WTC11 (cell line): ENCODE measurements around the gene SPOP. TPM values are rescaled to one million over a fixed set of nuclear protein-coding genes. Genes with fewer than 3 reads are reported as not detected.
"Not testable (repeated sequence)": the region's sequence is repeated elsewhere in the genome, so short reads cannot be mapped to it uniquely, and the experiment has no call there.

ENCODE experiments used
- ATAC-seq: fragments of 200-7000 bp; cut with Tn5 transposase; 2 replicates; pipeline ENCODE4 v1.10.0; 2021; ENCODE audit warnings: mild to moderate bottlenecking, moderate library complexity
- CTCF ChIA-PET: fragments of 300-600 bp; sonication (Branson Sonifier 250); formaldehyde crosslinking; loops from one replicate; lab custom pipeline; 2021; ENCODE audit warnings: antibody characterized with exemption; lab: Charles Lee
- POLR2A ChIA-PET: fragments of 350-600 bp; sonication (Branson Sonifier 250); formaldehyde crosslinking; loops from one replicate; lab custom pipeline; 2021; ENCODE audit warnings: antibody characterized with exemption; lab: Charles Lee
- DNase-seq: peaks from one replicate; pipeline ENCODE4 v3.0.0; 2021; ENCODE audit warnings: low spot score
- H3K27ac Mint-ChIP-seq: 2 replicates; pipeline ENCODE4 v1.8.0; 2021; ENCODE audit warnings: mixed read lengths
- H3K27me3 Mint-ChIP-seq: 2 replicates; pipeline ENCODE4 v1.8.0; 2021; ENCODE audit warnings: low read depth, mild to moderate bottlenecking, moderate library complexity, mixed read lengths
- H3K36me3 Mint-ChIP-seq: 2 replicates; pipeline ENCODE4 v1.8.0; 2021; ENCODE audit warnings: mixed read lengths
- H3K4me1 Mint-ChIP-seq: 2 replicates; pipeline ENCODE4 v1.8.0; 2022; ENCODE audit warnings: mixed read lengths
- H3K4me3 Mint-ChIP-seq: 2 replicates; pipeline ENCODE4 v1.8.0; 2021; ENCODE audit warnings: mild to moderate bottlenecking, moderate library complexity, mixed read lengths
- H3K9me3 Mint-ChIP-seq: 2 replicates; pipeline ENCODE4 v1.8.0; 2021; ENCODE audit warnings: mixed read lengths
- ATF1 ChIP-seq: sonication (generic); formaldehyde crosslinking; IDR thresholded peaks from 2 replicates; pipeline ENCODE4 v1.8.1; 2023; ENCODE audit warnings: mild to moderate bottlenecking, moderate library complexity, missing genetic modification reagents
- ATF6 ChIP-seq: sonication (generic); formaldehyde crosslinking; IDR thresholded peaks from 2 replicates; pipeline ENCODE4 v1.8.1; 2023; ENCODE audit warnings: mild to moderate bottlenecking, missing genetic modification reagents
- CBFB ChIP-seq: sonication (generic); formaldehyde crosslinking; IDR thresholded peaks from 2 replicates; pipeline ENCODE4 v1.8.1; 2022; ENCODE audit warnings: mild to moderate bottlenecking, low read depth, missing genetic modification reagents
- CREM ChIP-seq: sonication (generic); formaldehyde crosslinking; IDR thresholded peaks from 2 replicates; pipeline ENCODE4 v1.8.1; 2022; ENCODE audit warnings: mild to moderate bottlenecking, missing genetic modification reagents, moderate library complexity
- EMX1 ChIP-seq: fragments of 250-450 bp; sonication (Bioruptor Pico); IDR thresholded peaks from 2 replicates; pipeline ENCODE4 v1.8.0; 2021; ENCODE audit warnings: mild to moderate bottlenecking
- HMGA2 ChIP-seq: fragments of 250-450 bp; sonication (Bioruptor Pico); IDR thresholded peaks from 2 replicates; pipeline ENCODE4 v1.4.0; 2021; ENCODE audit warnings: mild to moderate bottlenecking, moderate library complexity
- MLX ChIP-seq: sonication (generic); formaldehyde crosslinking; IDR thresholded peaks from 2 replicates; pipeline ENCODE4 v1.8.1; 2023; ENCODE audit warnings: mild to moderate bottlenecking, missing genetic modification reagents, moderate library complexity
- MYBL2 ChIP-seq: sonication (generic); formaldehyde crosslinking; IDR thresholded peaks from 2 replicates; pipeline ENCODE4 v1.8.1; 2023; ENCODE audit warnings: mild to moderate bottlenecking, moderate library complexity, missing genetic modification reagents
- NFATC4 ChIP-seq: fragments of 250-450 bp; sonication (Bioruptor Pico); IDR thresholded peaks from 2 replicates; pipeline ENCODE4 v1.9.0; 2021; ENCODE audit warnings: mild to moderate bottlenecking
- NFE2L1 ChIP-seq: sonication (generic); formaldehyde crosslinking; IDR thresholded peaks from 2 replicates; pipeline ENCODE4 v1.8.1; 2023; ENCODE audit warnings: missing genetic modification reagents
- NFYB ChIP-seq: sonication (generic); formaldehyde crosslinking; conservative IDR thresholded peaks from 2 replicates; pipeline ENCODE4 v1.8.0; 2022; ENCODE audit warnings: low read depth, missing genetic modification reagents
- PRDM15 ChIP-seq: sonication (generic); formaldehyde crosslinking; IDR thresholded peaks from 2 replicates; pipeline ENCODE4 v1.8.0; 2022; ENCODE audit warnings: missing genetic modification reagents
- RORB ChIP-seq: fragments of 250-450 bp; sonication (Bioruptor Pico); IDR thresholded peaks from 2 replicates; pipeline ENCODE4 v1.9.0; 2021; ENCODE audit warnings: mild to moderate bottlenecking
- SMAD4 ChIP-seq: sonication (generic); formaldehyde crosslinking; IDR thresholded peaks from 2 replicates; pipeline ENCODE4 v1.8.0; 2022; ENCODE audit warnings: mild to moderate bottlenecking, missing genetic modification reagents
- SOX15 ChIP-seq: fragments of 250-450 bp; sonication (Bioruptor Pico); IDR thresholded peaks from 2 replicates; pipeline ENCODE4 v1.9.0; 2021; ENCODE audit warnings: mild to moderate bottlenecking
- TEAD1 ChIP-seq: sonication (generic); formaldehyde crosslinking; IDR thresholded peaks from 2 replicates; pipeline ENCODE4 v1.8.0; 2022; ENCODE audit warnings: mild to moderate bottlenecking, missing genetic modification reagents
- TP53 ChIP-seq: sonication (generic); formaldehyde crosslinking; IDR thresholded peaks from 2 replicates; pipeline ENCODE4 v1.8.1; 2023; ENCODE audit warnings: mild to moderate bottlenecking, missing genetic modification reagents
- ZNF138 ChIP-seq: sonication (generic); formaldehyde crosslinking; conservative IDR thresholded peaks from 2 replicates; pipeline ENCODE4 v1.8.1; 2022; ENCODE audit warnings: mild to moderate bottlenecking, moderate library complexity, missing genetic modification reagents
- ZNF281 ChIP-seq: sonication (generic); formaldehyde crosslinking; IDR thresholded peaks from 2 replicates; pipeline ENCODE4 v1.8.0; 2023; ENCODE audit warnings: mild to moderate bottlenecking, missing genetic modification reagents
- total RNA-seq: library from RNA; stranded (reverse); gene quantifications from 3 replicates; pipeline ENCODE4 v1.2.3, GENCODE V29; 2021

The SPOP gene
- total RNA-seq, 1 experiment from 2014 or later, result 19.2 TPM

- H3K4me1 Mint-ChIP-seq, result peaks cover 18% of the 10 kb centered on the region
- H3K36me3 Mint-ChIP-seq, result peaks cover 20% of the 10 kb centered on the region
- H3K27ac Mint-ChIP-seq, result no peak overlapping the region
- peaks cover 6% of the 10 kb centered on the region for H3K9me3 Mint-ChIP-seq
- no peak overlapping the region for H3K4me3 Mint-ChIP-seq
- ChIA-PET CTCF (no interaction called here), POLR2A (no interaction called here)
- DNase-seq (no peak), ATAC-seq (no peak)
- TF ChIP-seq CREM (CRISPR knock-in tag), result no peak
- TF ChIP-seq ZNF281 (CRISPR knock-in tag), result no peak
- TF ChIP-seq RORB (CRISPR knock-in tag), result no peak
- no peak for TF ChIP-seq TEAD1
- TF ChIP-seq NFATC4, result no peak
- no peak for TF ChIP-seq ZNF138 (CRISPR knock-in tag)
- TF ChIP-seq EMX1, result no peak
- no peak for TF ChIP-seq SOX15 (CRISPR knock-in tag)
- H3K27me3 Mint-ChIP-seq, result peaks cover 13% of the 10 kb centered on the region
Observed at GRCh38 chr17:49674507-49674906, 3.4 kb downstream of the SPOP start.

GRCh38 chr17:49673679-49674078, 4.2 kb downstream of the SPOP start:
- CTCF ChIA-PET, POLR2A ChIA-PET, DNase-seq, H3K9me3 Mint-ChIP-seq, ATAC-seq, H3K4me3 Mint-ChIP-seq, H3K27ac Mint-ChIP-seq, H3K27me3 Mint-ChIP-seq: not testable (repeated sequence)
- H3K4me1 Mint-ChIP-seq, result peaks cover 18% of the 10 kb centered on the region
- H3K36me3 Mint-ChIP-seq, result peaks cover 20% of the 10 kb centered on the region

- Mint-ChIP-seq H3K27ac (no peak overlapping the region), H3K4me3 (no peak overlapping the region), H3K36me3 (peaks cover 17% of the 10 kb centered on the region), H3K4me1 (peaks cover 3% of the 10 kb centered on the region; the same call in 1 of the 2 replicates), H3K27me3 (no peaks in the 10 kb centered on the region), H3K9me3 (no peaks in the 10 kb centered on the region)
- no peak for DNase-seq
- no peak for TF ChIP-seq CBFB
- TF ChIP-seq SMAD4 (CRISPR knock-in tag), result no peak
- no peak for TF ChIP-seq NFE2L1
- no peak for ATAC-seq
- ChIA-PET CTCF (no interaction called here), POLR2A (no interaction called here)
Observed at GRCh38 chr17:49670641-49671040, 7.3 kb downstream of the SPOP start.

GRCh38 chr17:49670002-49670401, 7.9 kb downstream of the SPOP start:
- Mint-ChIP-seq H3K9me3 (no peaks in the 10 kb centered on the region), H3K4me3 (no peak overlapping the region), H3K27ac (no peak overlapping the region), H3K4me1 (no peaks in the 10 kb centered on the region), H3K36me3 (peaks cover 14% of the 10 kb centered on the region), H3K27me3 (no peaks in the 10 kb centered on the region)
- CTCF ChIA-PET, result no interaction called here
- DNase-seq (no peak), ATAC-seq (no peak)
- POLR2A ChIA-PET, result no interaction called here
- TF ChIP-seq ATF6 (CRISPR knock-in tag), result no peak
- TF ChIP-seq SMAD4 (CRISPR knock-in tag), result no peak
- TF ChIP-seq ZNF138 (CRISPR knock-in tag), result no peak
- no peak for TF ChIP-seq TP53 (CRISPR knock-in tag)
- no peak for TF ChIP-seq MYBL2
- TF ChIP-seq MLX, result no peak
- TF ChIP-seq PRDM15 (CRISPR knock-in tag), result no peak
- no peak for TF ChIP-seq ATF1 (CRISPR knock-in tag)
- TF ChIP-seq HMGA2 (CRISPR knock-in tag), result no peak
- no peak for TF ChIP-seq NFYB (CRISPR knock-in tag)
